MM.1S (cell line): ENCODE measurements around the gene SSC5D.

Source experiments
- CTCF ChIP-seq: fragments of 300-600 bp; sonication (generic); IDR thresholded peaks from 2 replicates; pipeline ENCODE4 v1.5.1; 2016; ENCODE audit warnings: antibody characterized with exemption, low read length, mixed read lengths
- EZH2 ChIP-seq: fragments of 300-600 bp; sonication (generic); optimal IDR thresholded peaks from 2 replicates; pipeline ENCODE3; 2017; ENCODE audit warnings: low read depth, mild to moderate bottlenecking, antibody characterized with exemption, low read length, mixed read lengths

DNA sequence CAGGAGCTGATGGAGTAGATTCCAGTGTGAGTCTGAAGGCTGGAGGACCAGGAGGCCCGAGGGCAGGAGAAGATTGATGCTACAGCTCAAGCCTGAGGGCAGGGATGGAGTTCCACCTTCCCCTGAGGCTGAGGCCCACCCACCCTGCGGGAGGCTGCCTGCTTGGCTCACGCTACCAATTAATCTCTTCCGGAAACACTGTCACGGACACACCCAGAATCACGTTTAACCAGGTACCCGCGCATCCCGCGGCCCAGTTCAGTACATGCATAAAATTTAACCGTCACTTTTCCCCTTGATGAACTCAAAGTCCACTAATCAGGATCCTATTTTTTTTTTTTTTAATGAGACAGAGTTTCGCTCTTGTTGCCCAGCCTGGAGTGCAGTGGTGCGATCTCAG is 17.0 kb upstream of the SSC5D start:
- TF ChIP-seq CTCF = no peak
- TF ChIP-seq EZH2 = no peak
